GM10266 (cell line): ENCODE measurements around the gene MEAF6.

ENCODE experiments used
- DNase-seq: peaks from one replicate; pipeline ENCODE4 v3.0.0; 2012; ENCODE audit errors: extremely low spot score
- TF ChIP-seq, protein P1 (sequence below): IDR thresholded peaks from 2 replicates; pipeline ENCODE4 v1.5.1; 2012; ENCODE audit warnings: mild to moderate bottlenecking, low read depth; ENCODE audit not compliant: control insufficient read depth, insufficient read depth; ENCODE audit errors: missing control alignments

The MEAF6 gene

DNA sequence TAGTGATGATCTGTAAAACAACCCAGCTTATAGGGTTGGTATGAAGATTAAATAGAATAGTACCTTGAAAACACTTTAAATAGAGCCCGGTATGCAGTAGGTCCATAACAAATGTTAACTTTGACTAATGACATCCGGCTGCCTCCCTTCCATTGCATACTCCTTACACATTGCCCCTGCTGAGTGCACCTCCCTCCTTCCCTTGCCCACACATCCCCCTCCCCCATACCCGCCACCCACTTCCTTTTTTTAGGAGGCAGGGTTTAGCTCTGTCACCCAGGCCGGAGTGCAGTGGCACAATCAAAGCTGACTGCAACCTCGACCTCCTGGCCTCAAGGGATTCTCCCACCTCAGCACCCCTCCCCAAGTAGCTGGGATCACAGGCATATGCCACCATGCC, 64.6 kb downstream of the MEAF6 start:
- DNase-seq, result no peak

DNA sequence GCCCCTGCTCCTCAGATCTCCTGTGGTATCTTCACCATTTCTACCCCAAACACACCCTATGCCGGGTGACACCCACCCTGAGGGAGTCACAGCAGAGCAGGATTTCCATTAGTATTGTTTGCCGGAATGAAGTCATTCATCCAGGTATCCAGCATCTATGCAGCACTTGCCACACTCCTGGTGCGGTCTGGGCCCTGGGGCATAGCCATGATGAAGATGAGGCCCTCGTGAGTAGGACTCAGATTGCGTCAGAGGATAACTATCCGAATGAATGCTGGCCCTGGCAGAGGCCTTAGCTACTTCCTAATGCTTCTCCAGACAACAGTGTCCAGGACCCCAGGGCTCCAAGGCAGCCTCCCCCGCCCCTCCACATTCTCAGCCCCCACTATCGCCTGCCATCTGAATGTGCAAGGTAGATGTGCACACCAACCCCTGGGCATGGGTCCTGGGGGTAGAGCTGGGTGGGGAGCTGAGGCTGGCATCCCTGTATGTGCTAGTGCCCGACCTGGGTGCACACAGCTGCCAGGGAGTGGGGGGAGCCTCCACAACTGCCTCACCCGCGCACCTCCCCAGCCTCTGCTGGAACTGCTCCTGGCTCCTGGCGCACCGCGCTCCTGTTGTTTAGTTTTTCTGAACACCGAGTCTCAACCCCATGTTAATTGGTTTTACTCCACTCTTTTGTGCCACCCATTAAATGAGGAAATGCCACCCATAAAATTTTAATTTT, 65.7 kb downstream of the MEAF6 start:
- TF ChIP-seq, protein P1, sequence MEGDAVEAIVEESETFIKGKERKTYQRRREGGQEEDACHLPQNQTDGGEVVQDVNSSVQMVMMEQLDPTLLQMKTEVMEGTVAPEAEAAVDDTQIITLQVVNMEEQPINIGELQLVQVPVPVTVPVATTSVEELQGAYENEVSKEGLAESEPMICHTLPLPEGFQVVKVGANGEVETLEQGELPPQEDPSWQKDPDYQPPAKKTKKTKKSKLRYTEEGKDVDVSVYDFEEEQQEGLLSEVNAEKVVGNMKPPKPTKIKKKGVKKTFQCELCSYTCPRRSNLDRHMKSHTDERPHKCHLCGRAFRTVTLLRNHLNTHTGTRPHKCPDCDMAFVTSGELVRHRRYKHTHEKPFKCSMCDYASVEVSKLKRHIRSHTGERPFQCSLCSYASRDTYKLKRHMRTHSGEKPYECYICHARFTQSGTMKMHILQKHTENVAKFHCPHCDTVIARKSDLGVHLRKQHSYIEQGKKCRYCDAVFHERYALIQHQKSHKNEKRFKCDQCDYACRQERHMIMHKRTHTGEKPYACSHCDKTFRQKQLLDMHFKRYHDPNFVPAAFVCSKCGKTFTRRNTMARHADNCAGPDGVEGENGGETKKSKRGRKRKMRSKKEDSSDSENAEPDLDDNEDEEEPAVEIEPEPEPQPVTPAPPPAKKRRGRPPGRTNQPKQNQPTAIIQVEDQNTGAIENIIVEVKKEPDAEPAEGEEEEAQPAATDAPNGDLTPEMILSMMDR, result no peak
- DNase-seq, result no peak

More for the DNA sequence above, 64.6 kb downstream of the MEAF6 start:
- TF ChIP-seq, protein P1, result no peak

DNA sequence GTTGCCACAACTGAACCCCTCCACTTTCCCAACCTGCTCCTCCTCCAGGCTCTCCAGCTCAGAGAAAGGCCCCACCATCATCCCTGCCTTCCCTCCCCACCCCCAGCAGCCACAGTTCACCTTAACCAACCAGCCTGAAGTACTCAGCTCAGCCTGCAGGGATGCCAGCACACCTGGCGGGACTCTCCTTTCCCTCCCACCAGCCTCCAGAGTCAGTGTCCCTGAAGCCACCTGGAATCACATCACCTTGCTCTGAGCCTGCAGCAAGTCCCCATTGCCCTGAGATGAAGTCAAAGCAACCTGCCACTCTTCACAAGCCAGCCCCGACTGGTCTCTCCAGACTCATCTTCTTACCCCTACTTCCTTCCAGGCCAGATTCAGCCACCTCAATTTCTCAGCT, 66.4 kb downstream of the MEAF6 start:
- TF ChIP-seq, protein P1, result no peak
- no peak for DNase-seq

DNA sequence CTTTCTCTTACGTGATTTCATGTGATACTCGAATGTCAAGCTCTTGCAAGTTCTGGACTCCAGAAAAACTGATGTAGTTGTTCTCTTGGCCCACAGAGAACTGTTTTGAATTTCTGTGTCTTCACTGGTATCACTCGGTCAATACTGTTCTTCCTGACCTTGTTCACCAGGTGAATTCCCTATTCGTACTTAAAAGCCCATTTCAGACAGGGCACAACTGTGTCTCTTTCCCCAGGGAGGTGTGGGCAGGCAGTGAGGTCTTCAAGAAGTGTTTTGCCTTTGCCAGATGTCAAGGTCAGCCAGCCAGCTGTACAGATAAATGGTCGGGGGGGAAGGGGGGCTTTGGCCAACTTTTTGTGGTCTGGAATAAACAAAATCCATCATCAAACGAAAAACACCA, 67.7 kb downstream of the MEAF6 start:
- TF ChIP-seq, protein P1, result no peak
- no peak for DNase-seq

DNA sequence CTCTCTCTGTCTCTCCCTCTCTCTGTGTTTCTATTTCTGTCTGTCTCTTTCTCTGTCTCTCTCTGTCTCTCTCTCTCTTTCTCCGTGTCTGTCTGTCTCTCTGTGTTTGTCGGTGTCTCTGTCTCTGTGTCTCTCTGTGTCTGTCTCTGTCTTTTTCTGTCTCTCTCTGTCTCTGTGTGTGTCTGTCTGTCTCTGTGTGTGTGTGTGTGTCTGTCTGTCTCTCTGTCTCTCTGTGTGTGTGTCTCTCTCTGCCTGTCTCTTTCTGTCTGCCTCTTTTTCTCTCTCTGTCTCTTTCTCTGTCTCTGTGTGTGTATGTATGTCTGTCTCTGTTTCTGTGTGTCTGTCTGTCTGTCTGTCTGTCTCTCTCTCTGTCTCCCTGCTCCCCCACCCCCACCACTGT, 71.9 kb downstream of the MEAF6 start:
- TF ChIP-seq, protein P1, result no peak
- no peak for DNase-seq
